GM18511 (cell line): Measurements from ENCODE around the gene BACH2.
"Not testable (repeated sequence)": the region's sequence is repeated elsewhere in the genome, so short reads cannot be mapped to it uniquely, and the experiment has no call there.

Experiments
- ATAC-seq: cut with Tn5 transposase; IDR thresholded peaks from one replicate; pipeline ENCODE4 v1.9.1; 2021; ENCODE audit warnings: mild to moderate bottlenecking, moderate library complexity; ENCODE audit not compliant: unreplicated experiment

Gene BACH2

GRCh38 chr6:90296341-90297114, at the start of gene BACH2:
TSS of gene BACH2 (minus strand) at chr6:90296843. CDS start at chr6:90008844, 287,999 bp downstream.
- ATAC-seq: peak; percentile 81

GRCh38 chr6:90343576-90343975, 46.9 kb upstream of the BACH2 start:
- ATAC-seq: no peak

- no peak for ATAC-seq
Observed at GRCh38 chr6:90338409-90338808, 41.8 kb upstream of the BACH2 start.

GRCh38 chr6:90336388-90336947, 39.8 kb upstream of the BACH2 start:
- ATAC-seq: no peak

- no peak for ATAC-seq
Observed at GRCh38 chr6:90333928-90334327, 37.3 kb upstream of the BACH2 start.

- not testable (repeated sequence) for ATAC-seq
Observed at GRCh38 chr6:90332978-90333543, 36.4 kb upstream of the BACH2 start.

- no peak for ATAC-seq
Observed at GRCh38 chr6:90329386-90330077, 32.9 kb upstream of the BACH2 start.

- ATAC-seq: no peak
Observed at GRCh38 chr6:90328004-90328403, 31.4 kb upstream of the BACH2 start.

- no peak for ATAC-seq
Observed at GRCh38 chr6:90326404-90327057, 29.9 kb upstream of the BACH2 start.

GRCh38 chr6:90323706-90324105, 27.1 kb upstream of the BACH2 start:
- no peak for ATAC-seq

GRCh38 chr6:90322976-90323474, 26.4 kb upstream of the BACH2 start:
- no peak for ATAC-seq

GRCh38 chr6:90319979-90320685, 23.5 kb upstream of the BACH2 start:
- no peak for ATAC-seq

- no peak for ATAC-seq
Observed at GRCh38 chr6:90319044-90319443, 22.4 kb upstream of the BACH2 start.

- ATAC-seq: no peak
Observed at GRCh38 chr6:90315986-90316385, 19.3 kb upstream of the BACH2 start.

- ATAC-seq: no peak
Observed at GRCh38 chr6:90315354-90315950, 18.8 kb upstream of the BACH2 start.

GRCh38 chr6:90314514-90314913, 17.9 kb upstream of the BACH2 start:
- no peak for ATAC-seq

GRCh38 chr6:90311569-90311968, 14.9 kb upstream of the BACH2 start:
- no peak for ATAC-seq

GRCh38 chr6:90305800-90306448, 9.3 kb upstream of the BACH2 start:
- no peak for ATAC-seq

GRCh38 chr6:90304308-90304707, 7.7 kb upstream of the BACH2 start:
- ATAC-seq: peak; percentile 73
